HCT116 (cell line): ENCODE results near the gene DCP1B. TPM values are rescaled to one million over a fixed set of nuclear protein-coding genes. Genes with fewer than 3 reads are reported as not detected.

Experiments used
- ATAC-seq: fragments of 200-7000 bp; cut with Tn5 transposase; 2 replicates; pipeline ENCODE4 v1.9.1; 2020; ENCODE audit warnings: mild to moderate bottlenecking, moderate library complexity
- BruUV-seq: library from RNA; stranded (reverse); fragments of 400-500 nt; replicated peaks from 2 replicates; lab custom pipeline; 2021; lab: Mats Ljungman, UMichigan
- CTCF ChIA-PET: fragments of 300-600 bp; sonication (Branson Sonifier 250); formaldehyde crosslinking; loops from one replicate; lab custom pipeline; 2021; ENCODE audit warnings: antibody characterized with exemption; lab: Charles Lee
- POLR2A ChIA-PET: fragments of 300-600, 350-600 bp; sonication (Branson Sonifier 250); formaldehyde crosslinking; loops from one replicate; lab custom pipeline; 2021; ENCODE audit warnings: antibody characterized with exemption; lab: Charles Lee
- RAD21 ChIA-PET, 2 experiments: fragments of 300-600 bp; sonication (Branson Sonifier 250); formaldehyde crosslinking; loops; one replicate each; lab custom pipeline; 2023; ENCODE audit warnings: low total read pairs in 2 of 2; ENCODE audit not compliant: uncharacterized antibody in 2 of 2, unreplicated experiment in 2 of 2, low non-redundant PET in 1 of 2; lab: Charles Lee
- DNase-seq: peaks from one replicate; pipeline ENCODE4 v3.0.0-alpha.2; 2010; ENCODE audit warnings: low read depth, low spot score
- H2AFZ ChIP-seq: fragments of 200-600 bp; shearing (Covaris generic), sonication (generic); 2 replicates; pipeline ENCODE4 v1.6.1; 2017; ENCODE audit warnings: low read depth, mixed run types, mixed read lengths, antibody characterized with exemption, low read length; ENCODE audit not compliant: poor library complexity, severe bottlenecking
- H3K27ac ChIP-seq: 2 replicates; pipeline ENCODE4 v1.5.1; 2012; ENCODE audit warnings: low read depth, low read length
- H3K27me3 ChIP-seq: fragments of 200-600 bp; sonication (generic); 2 replicates; pipeline ENCODE4 v1.6.1; 2016; ENCODE audit warnings: mixed run types, low read length, mixed read lengths; ENCODE audit not compliant: insufficient read depth
- H3K36me3 ChIP-seq, 2 experiments: fragments of 200-500 bp in 1 of 2; fragments of 200-600 bp in 1 of 2; sonication (Bioruptor generic) in 1 of 2; sonication (generic) in 1 of 2; 2 replicates each; pipeline versions ENCODE4 v1.5.1 to v1.6.1; 2014 to 2016; ENCODE audit warnings: low read length in 2 of 2, inconsistent platforms in 1 of 2, mixed read lengths in 1 of 2, mixed run types in 1 of 2; ENCODE audit not compliant: insufficient read depth in 2 of 2, control insufficient read depth in 1 of 2
- H3K4me1 ChIP-seq, 2 experiments: fragments of 200-600 bp in 1 of 2; sonication (generic) in 1 of 2; 2 replicates each; pipeline versions ENCODE4 v1.5.1 to v1.6.1; 2012 to 2017; ENCODE audit warnings: low read length in 2 of 2, inconsistent platforms in 1 of 2, mild to moderate bottlenecking in 1 of 2, mixed read lengths in 1 of 2, mixed run types in 1 of 2, moderate library complexity in 1 of 2; ENCODE audit not compliant: insufficient read depth in 2 of 2, control insufficient read depth in 1 of 2
- H3K4me2 ChIP-seq: fragments of 200-600 bp; sonication (generic); 2 replicates; pipeline ENCODE4 v1.6.1; 2017; ENCODE audit warnings: mixed run types, low read length, mixed read lengths
- H3K4me3 ChIP-seq, 2 experiments: fragments of 200-600 bp in 1 of 2; sonication (generic) in 1 of 2; replicated peaks in 1 of 2; 2 replicates each; pipeline ENCODE4 v1.5.1; 2011 to 2016; ENCODE audit warnings: low read length in 2 of 2, control low read depth in 1 of 2, low read depth in 1 of 2, mild to moderate bottlenecking in 1 of 2, mixed read lengths in 1 of 2, mixed run types in 1 of 2
- H3K79me2 ChIP-seq: fragments of 200-600 bp; sonication (generic); 2 replicates; pipeline ENCODE4 v1.6.1; 2017; ENCODE audit warnings: mild to moderate bottlenecking, mixed run types, low read length, moderate library complexity, mixed read lengths; ENCODE audit not compliant: insufficient read depth
- H3K9ac ChIP-seq: fragments of 200-600 bp; sonication (generic); 2 replicates; pipeline ENCODE4 v1.6.1; 2016; ENCODE audit warnings: low read length, mixed read lengths
- H3K9me2 ChIP-seq: fragments of 200-600 bp; sonication (generic), shearing (Covaris generic); 2 replicates; pipeline ENCODE4 v1.6.1; 2017; ENCODE audit warnings: mixed run types, mild to moderate bottlenecking, moderate library complexity; ENCODE audit not compliant: insufficient read depth
- H3K9me3 ChIP-seq, 2 experiments: fragments of 200-500 bp in 1 of 2; fragments of 200-600 bp in 1 of 2; sonication (Bioruptor generic) in 1 of 2; sonication (generic) in 1 of 2; 2 replicates each; pipeline ENCODE4 v1.6.1; 2014 to 2017; ENCODE audit warnings: low read length in 2 of 2, mixed read lengths in 2 of 2, inconsistent platforms in 1 of 2, low read depth in 1 of 2, mild to moderate bottlenecking in 1 of 2, mixed run types in 1 of 2, moderate library complexity in 1 of 2; ENCODE audit not compliant: control insufficient read depth in 1 of 2, insufficient read depth in 1 of 2
- H4K20me1 ChIP-seq: fragments of 200-600 bp; sonication (generic), shearing (Covaris generic); 2 replicates; pipeline ENCODE4 v1.6.1; 2017; ENCODE audit warnings: mixed run types, mild to moderate bottlenecking, moderate library complexity; ENCODE audit not compliant: insufficient read depth
- ATF3 ChIP-seq: IDR thresholded peaks from 2 replicates; pipeline ENCODE4 v1.6.1; 2012
- FOSL1 ChIP-seq: IDR thresholded peaks from 2 replicates; pipeline ENCODE4 v1.6.1; 2012; ENCODE audit warnings: low read depth
- POLR2A ChIP-seq: IDR thresholded peaks from 2 replicates; pipeline ENCODE4 v1.7.0; 2011; ENCODE audit warnings: borderline replicate concordance; ENCODE audit not compliant: insufficient read depth, insufficient read length; ENCODE audit errors: extremely low read depth
- POLR2AphosphoS5 ChIP-seq: IDR thresholded peaks from 2 replicates; pipeline ENCODE4 v1.6.1; 2011; ENCODE audit warnings: mild to moderate bottlenecking, low read depth, low read length, moderate library complexity
- REST ChIP-seq: IDR thresholded peaks from 2 replicates; pipeline ENCODE4 v1.6.1; 2012; ENCODE audit warnings: low read depth
- SP1 ChIP-seq: IDR thresholded peaks from 2 replicates; pipeline ENCODE4 v1.6.1; 2012; ENCODE audit warnings: low read depth
- ZNF274 ChIP-seq: fragments of 200-500 bp; sonication (Bioruptor generic); IDR thresholded peaks from 2 replicates; pipeline ENCODE4 v1.6.1; 2014; ENCODE audit warnings: mild to moderate bottlenecking, low read depth, low read length, inconsistent platforms
- intact Hi-C: fragments of 100-400 bp; cut with micrococcal nuclease; formaldehyde crosslinking; loops from 2 replicates; pipeline ENCODE4 v1.10.0; 2022
- total RNA-seq: library from RNA; stranded (reverse); gene quantifications from one replicate; pipeline ENCODE4 v1.2.1, GENCODE V29; 2021; ENCODE audit not compliant: unreplicated experiment

Gene DCP1B
- total RNA-seq, 1 experiment from 2014 or later: 13.8 TPM

DNA sequence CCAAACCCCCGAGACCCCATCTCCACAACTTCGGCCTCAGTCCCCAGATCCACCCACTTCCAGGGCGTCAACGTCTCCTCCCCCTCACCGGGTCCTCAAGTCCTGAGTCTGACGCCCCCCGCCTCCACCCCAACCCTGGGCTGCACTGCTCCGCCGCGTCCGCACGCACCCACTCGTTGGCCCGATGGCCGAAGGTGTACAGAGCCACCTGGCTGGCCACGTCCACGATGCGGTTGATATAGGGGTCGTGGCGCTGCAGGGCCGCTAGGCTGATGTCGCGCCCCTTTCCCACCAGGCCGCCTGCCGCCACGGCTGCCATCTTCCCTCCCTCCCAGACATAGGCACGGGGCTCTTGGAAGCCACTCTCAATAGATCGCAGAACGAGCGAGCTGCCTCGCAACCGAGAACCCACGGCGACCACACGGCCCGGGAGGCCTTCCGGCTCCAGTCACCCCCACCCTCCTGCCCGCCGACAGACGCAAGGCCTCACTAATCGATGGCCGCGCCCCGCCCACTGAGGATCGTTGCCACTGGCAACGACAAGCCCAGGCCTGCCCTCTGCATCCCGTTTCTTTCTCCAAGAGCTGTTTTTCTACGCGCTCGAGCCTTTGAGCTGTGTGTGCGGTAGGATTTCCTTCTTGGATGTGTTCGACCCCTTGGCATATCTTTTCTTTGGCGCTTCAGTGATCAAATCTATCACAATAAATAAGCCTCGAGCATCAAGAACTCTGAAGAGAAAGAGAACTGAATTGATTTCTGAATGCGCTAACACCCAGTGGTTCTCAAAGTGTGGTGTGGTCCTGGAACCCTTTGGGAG is at the start of gene DCP1B (continued):
- TF ChIP-seq REST (no peak), POLR2A (peak; percentile 38), POLR2AphosphoS5 (peak; percentile 81), FOSL1 (no peak), ATF3 (no peak), SP1 (peak; percentile 92)

DNA sequence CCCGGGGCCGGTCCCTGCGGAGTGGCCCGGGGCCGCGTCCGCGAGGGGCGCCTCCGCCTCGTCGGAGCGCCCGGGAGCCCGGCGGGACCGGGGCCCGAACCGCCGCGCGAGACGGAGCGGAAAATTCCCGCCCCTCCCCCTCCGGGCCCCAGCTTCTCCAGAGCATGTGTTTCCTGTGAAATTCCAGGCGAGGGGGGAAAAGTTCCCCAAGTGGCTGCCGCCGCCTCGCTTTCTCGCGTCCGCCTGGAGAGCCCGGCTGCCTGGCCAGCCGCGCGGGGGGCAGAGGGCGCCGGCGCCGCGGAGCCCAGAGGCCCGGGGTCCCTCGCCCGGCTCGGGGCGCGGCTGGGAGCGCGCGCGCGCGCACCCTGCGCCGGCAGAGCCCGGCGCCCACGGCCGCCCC is 49.4 kb upstream of the DCP1B start:
- H3K36me3 ChIP-seq: no peaks in the 10 kb centered on the region
- POLR2A ChIA-PET: no interaction called here
- BruUV-seq: no TSS peak
- no peaks in the 10 kb centered on the region for H3K4me1 ChIP-seq
- intact Hi-C loops: no loop called here
- ATAC-seq: no peak
- H3K27me3 ChIP-seq: peaks cover 25% of the 10 kb centered on the region
- H2AFZ ChIP-seq: no peak overlapping the region
- TF ChIP-seq ZNF274: no peak
- RAD21 ChIA-PET: no interaction called here
- H3K9me2 ChIP-seq: no peaks in the 10 kb centered on the region
- H3K9ac ChIP-seq: no peak overlapping the region
- CTCF ChIA-PET: no interaction called here
- H3K4me3 ChIP-seq: no peak overlapping the region
- no peaks in the 10 kb centered on the region for H3K9me3 ChIP-seq
- no peak overlapping the region for H3K4me2 ChIP-seq
- DNase-seq: no peak
- H4K20me1 ChIP-seq: no peaks in the 10 kb centered on the region
- H3K27ac ChIP-seq: no peak overlapping the region
- no peaks in the 10 kb centered on the region for H3K79me2 ChIP-seq
